ENCODE measurements around the gene NPR3. TPM values are rescaled to one million over a fixed set of nuclear protein-coding genes. Genes with fewer than 3 reads are reported as not detected.

The NPR3 gene
- total and polyA plus RNA-seq, 2 experiments from 2014 or later: 37.6 to 87.1 TPM

- no peaks in the 10 kb centered on the region for H3K9me3 ChIP-seq (ENCODE audit: low read depth)
- in situ Hi-C loops (cut with MboI): loop anchor here (10.0 kb wide), 1 partner anchor 466 kb away; no protein-coding TSS in a partner anchor
- no peaks in the 10 kb centered on the region for H3K9me2 ChIP-seq (ENCODE audit: insufficient read depth)
- no peak overlapping the region for H3K27ac ChIP-seq
- H3K36me3 ChIP-seq (ENCODE audit: low read depth): no peaks in the 10 kb centered on the region
- no peak for DNase-seq
- H3K27me3 ChIP-seq (replicated peaks; ENCODE audit: insufficient read depth): no peaks in the 10 kb centered on the region
- peaks cover 16% of the 10 kb centered on the region for H3F3A ChIP-seq (ENCODE audit: insufficient read depth)
- peaks cover 22% of the 10 kb centered on the region for H3K79me2 ChIP-seq (ENCODE audit: insufficient read depth)
- no peak overlapping the region for H2AFZ ChIP-seq
- no peak overlapping the region for H3K4me3 ChIP-seq
- H4K20me1 ChIP-seq (ENCODE audit: insufficient read depth): no peaks in the 10 kb centered on the region
- H3K4me1 ChIP-seq (ENCODE audit: insufficient read depth): 0 out of 2 replicates have a peak, but pooled peaks cover 3% of the 10 kb centered on the region
- H3K9ac ChIP-seq: no peak overlapping the region
- no peak overlapping the region for H3K4me2 ChIP-seq (ENCODE audit: unreplicated experiment)
- TF ChIP-seq EZH2phosphoT487 (IDR thresholded peaks at IDR 0.05; ENCODE audit: insufficient read depth, low read depth): no peak
- TF ChIP-seq EZH2 (IDR thresholded peaks at IDR 0.05; ENCODE audit: insufficient read depth, poor library complexity, severe bottlenecking): no peak
- WGBS, 2 experiments (ENCODE audit: low coverage in 1 of 2, low lambda C conversion rate in 2 of 2, missing lambda C conversion rate in 2 of 2): 96% methylated on average over 16 of the region's 16 CpGs
Measured at GRCh38 chr5:32708949-32709348, 2.2 kb upstream of the NPR3 start.

- Histone ChIP-seq H4K20me1 (ENCODE audit: insufficient read depth) (no peaks in the 10 kb centered on the region), H3K4me3 (peak overlapping the region; percentile 90), H3K27ac (peak overlapping the region; percentile 86), H3K9me3 (ENCODE audit: low read depth) (no peaks in the 10 kb centered on the region), H3K4me1 (ENCODE audit: insufficient read depth) (peaks cover 10% of the 10 kb centered on the region), H3K9ac (peak overlapping the region; percentile 90), H3K27me3 (replicated peaks; ENCODE audit: insufficient read depth) (no peaks in the 10 kb centered on the region), H3F3A (ENCODE audit: insufficient read depth) (peaks cover 16% of the 10 kb centered on the region), H3K36me3 (ENCODE audit: low read depth) (no peaks in the 10 kb centered on the region), H3K79me2 (ENCODE audit: insufficient read depth) (peaks cover 32% of the 10 kb centered on the region), H2AFZ (peak overlapping the region; percentile 88), H3K9me2 (ENCODE audit: insufficient read depth) (no peaks in the 10 kb centered on the region), H3K4me2 (ENCODE audit: unreplicated experiment) (peak overlapping the region; percentile 100)
- WGBS, 2 experiments (ENCODE audit: low coverage in 1 of 2, low lambda C conversion rate in 2 of 2, missing lambda C conversion rate in 2 of 2): 3 to 4% methylated on average over 48 to 49 of the region's 49 CpGs
- no peak for TF ChIP-seq EZH2 (IDR thresholded peaks at IDR 0.05; ENCODE audit: insufficient read depth, poor library complexity, severe bottlenecking)
- TF ChIP-seq EZH2phosphoT487 (IDR thresholded peaks at IDR 0.05; ENCODE audit: insufficient read depth, low read depth): no peak
- in situ Hi-C loops (cut with MboI): loop anchor here (10.0 kb wide), 2 partner anchors 465 to 715 kb away; no protein-coding TSS in a partner anchor
- peak; percentile 91 for DNase-seq
Measured at GRCh38 chr5:32709750-32710549, 1.2 kb upstream of the NPR3 start.

GRCh38 chr5:32711362-32711680, 200 bp downstream of the NPR3 start:
- Histone ChIP-seq H2AFZ (peak overlapping the region; percentile 81), H3K79me2 (ENCODE audit: insufficient read depth) (peaks cover 45% of the 10 kb centered on the region), H3K27me3 (replicated peaks; ENCODE audit: insufficient read depth) (no peaks in the 10 kb centered on the region), H3K4me1 (ENCODE audit: insufficient read depth) (peaks cover 17% of the 10 kb centered on the region), H4K20me1 (ENCODE audit: insufficient read depth) (no peaks in the 10 kb centered on the region), H3K36me3 (ENCODE audit: low read depth) (no peaks in the 10 kb centered on the region), H3K27ac (peak overlapping the region; percentile 86), H3K9me3 (ENCODE audit: low read depth) (no peaks in the 10 kb centered on the region), H3F3A (ENCODE audit: insufficient read depth) (peaks cover 21% of the 10 kb centered on the region), H3K4me2 (ENCODE audit: unreplicated experiment) (peak overlapping the region; percentile 100), H3K9me2 (ENCODE audit: insufficient read depth) (no peaks in the 10 kb centered on the region), H3K9ac (peak overlapping the region; percentile 90), H3K4me3 (peak overlapping the region; percentile 90)
- DNase-seq: no peak
- TF ChIP-seq EZH2 (IDR thresholded peaks at IDR 0.05; ENCODE audit: insufficient read depth, poor library complexity, severe bottlenecking) (no peak), EZH2phosphoT487 (IDR thresholded peaks at IDR 0.05; ENCODE audit: insufficient read depth, low read depth) (no peak)
- in situ Hi-C loops (cut with MboI): loop anchor here (10.0 kb wide), 1 partner anchor 713 kb away; no protein-coding TSS in a partner anchor
- WGBS, 2 experiments (ENCODE audit: low coverage in 1 of 2, low lambda C conversion rate in 2 of 2, missing lambda C conversion rate in 2 of 2): 1% methylated on average over 9 to 10 of the region's 10 CpGs

GRCh38 chr5:32711681-32712480, 760 bp downstream of the NPR3 start:
- TF ChIP-seq EZH2phosphoT487 (IDR thresholded peaks at IDR 0.05; ENCODE audit: insufficient read depth, low read depth): no peak
- no peak for TF ChIP-seq EZH2 (IDR thresholded peaks at IDR 0.05; ENCODE audit: insufficient read depth, poor library complexity, severe bottlenecking)
- H3K9ac ChIP-seq: peak overlapping the region; percentile 90

More at GRCh38 chr5:32711681-32712480, 760 bp downstream of the NPR3 start:
- H3K4me1 ChIP-seq (ENCODE audit: insufficient read depth): peaks cover 17% of the 10 kb centered on the region
- H3K9me2 ChIP-seq (ENCODE audit: insufficient read depth): no peaks in the 10 kb centered on the region
- H2AFZ ChIP-seq: peak overlapping the region; percentile 81
- WGBS, 2 experiments (ENCODE audit: low coverage in 1 of 2, low lambda C conversion rate in 2 of 2, missing lambda C conversion rate in 2 of 2): 1% methylated on average over 64 to 73 of the region's 76 CpGs
- H3K79me2 ChIP-seq (ENCODE audit: insufficient read depth): peaks cover 48% of the 10 kb centered on the region
- DNase-seq: peak; percentile 85
- H3K9me3 ChIP-seq (ENCODE audit: low read depth): no peaks in the 10 kb centered on the region
- H3K27ac ChIP-seq: peak overlapping the region; percentile 86
- no peaks in the 10 kb centered on the region for H4K20me1 ChIP-seq (ENCODE audit: insufficient read depth)
- H3K27me3 ChIP-seq (replicated peaks; ENCODE audit: insufficient read depth): no peaks in the 10 kb centered on the region
- in situ Hi-C loops (cut with MboI): loop anchor here (10.0 kb wide), 1 partner anchor 713 kb away; no protein-coding TSS in a partner anchor
- H3K4me2 ChIP-seq (ENCODE audit: unreplicated experiment): peak overlapping the region; percentile 100
- peaks cover 21% of the 10 kb centered on the region for H3F3A ChIP-seq (ENCODE audit: insufficient read depth)
- H3K36me3 ChIP-seq (ENCODE audit: low read depth): no peaks in the 10 kb centered on the region
- H3K4me3 ChIP-seq: peak overlapping the region; percentile 90

Measured in GM23248 (cell line).